ENCODE results near the gene SUFU. TPM values are rescaled to one million over a fixed set of nuclear protein-coding genes. Genes with fewer than 3 reads are reported as not detected.
A peak's percentile ranks its signal among the peaks of the same experiment; 100 is the strongest.

SUFU gene
- total RNA-seq, 1 donor from 2014 or later = 14.3 TPM

DNA sequence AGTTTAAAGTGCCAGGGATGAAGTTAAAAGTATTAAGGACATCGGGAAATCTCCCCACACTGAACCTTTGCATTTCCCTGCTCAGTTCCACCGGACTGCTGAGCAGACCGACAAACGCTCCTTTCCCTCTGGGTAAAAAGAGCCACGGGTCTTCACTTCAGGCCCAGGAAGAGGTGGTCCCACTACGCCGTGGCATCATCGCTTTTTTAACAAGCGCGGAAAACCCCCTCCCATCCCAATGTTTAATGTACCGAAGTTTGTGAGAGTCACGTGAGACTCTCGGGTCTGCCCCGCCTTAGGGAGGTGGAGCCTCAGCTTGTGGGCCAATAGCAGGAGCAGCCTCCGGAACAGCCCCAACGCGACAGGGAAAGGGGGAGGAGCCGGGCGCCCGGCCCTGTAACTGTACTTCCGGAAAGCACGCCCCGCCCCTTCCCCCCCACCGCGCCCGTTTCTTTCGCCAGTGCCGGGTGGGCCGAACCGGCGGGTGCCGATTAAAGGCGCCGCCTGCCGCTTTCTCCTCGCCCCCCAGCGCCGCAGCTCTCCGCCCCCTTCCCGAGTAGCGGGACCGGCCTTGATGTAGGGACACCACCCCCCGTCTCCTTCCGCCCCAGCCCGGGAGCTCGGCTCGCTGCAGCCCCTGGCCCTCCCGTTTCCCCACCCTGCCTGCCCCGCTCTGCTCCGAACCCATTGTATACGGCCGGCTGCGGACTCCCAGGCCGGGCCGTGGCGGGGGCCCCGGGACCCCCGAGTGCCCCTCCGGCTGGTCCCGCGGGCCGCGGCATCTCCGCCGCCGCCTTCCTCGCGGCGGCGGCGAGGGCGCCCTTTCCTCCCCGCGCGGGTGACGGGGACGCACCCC, 138.3 kb downstream of the SUFU start:
- no peaks in the 10 kb centered on the region for H3K9me3 ChIP-seq
- no peaks in the 10 kb centered on the region for H3K36me3 ChIP-seq
- H3K4me3 ChIP-seq = peak overlapping the region; percentile 91
- no peaks in the 10 kb centered on the region for H3K27me3 ChIP-seq (ENCODE audit: low read depth)
- DNase-seq = peak; percentile 99
- ATAC-seq = peak; percentile 84 to 85
- TF ChIP-seq, protein P1, sequence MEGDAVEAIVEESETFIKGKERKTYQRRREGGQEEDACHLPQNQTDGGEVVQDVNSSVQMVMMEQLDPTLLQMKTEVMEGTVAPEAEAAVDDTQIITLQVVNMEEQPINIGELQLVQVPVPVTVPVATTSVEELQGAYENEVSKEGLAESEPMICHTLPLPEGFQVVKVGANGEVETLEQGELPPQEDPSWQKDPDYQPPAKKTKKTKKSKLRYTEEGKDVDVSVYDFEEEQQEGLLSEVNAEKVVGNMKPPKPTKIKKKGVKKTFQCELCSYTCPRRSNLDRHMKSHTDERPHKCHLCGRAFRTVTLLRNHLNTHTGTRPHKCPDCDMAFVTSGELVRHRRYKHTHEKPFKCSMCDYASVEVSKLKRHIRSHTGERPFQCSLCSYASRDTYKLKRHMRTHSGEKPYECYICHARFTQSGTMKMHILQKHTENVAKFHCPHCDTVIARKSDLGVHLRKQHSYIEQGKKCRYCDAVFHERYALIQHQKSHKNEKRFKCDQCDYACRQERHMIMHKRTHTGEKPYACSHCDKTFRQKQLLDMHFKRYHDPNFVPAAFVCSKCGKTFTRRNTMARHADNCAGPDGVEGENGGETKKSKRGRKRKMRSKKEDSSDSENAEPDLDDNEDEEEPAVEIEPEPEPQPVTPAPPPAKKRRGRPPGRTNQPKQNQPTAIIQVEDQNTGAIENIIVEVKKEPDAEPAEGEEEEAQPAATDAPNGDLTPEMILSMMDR (IDR thresholded peaks at IDR 0.05) = no peak
- peaks cover 9% of the 10 kb centered on the region for H3K4me1 ChIP-seq
- peak overlapping the region; percentile 99 for H3K27ac ChIP-seq
- intact Hi-C loops (cut with DNase I) = no loop called here

DNA sequence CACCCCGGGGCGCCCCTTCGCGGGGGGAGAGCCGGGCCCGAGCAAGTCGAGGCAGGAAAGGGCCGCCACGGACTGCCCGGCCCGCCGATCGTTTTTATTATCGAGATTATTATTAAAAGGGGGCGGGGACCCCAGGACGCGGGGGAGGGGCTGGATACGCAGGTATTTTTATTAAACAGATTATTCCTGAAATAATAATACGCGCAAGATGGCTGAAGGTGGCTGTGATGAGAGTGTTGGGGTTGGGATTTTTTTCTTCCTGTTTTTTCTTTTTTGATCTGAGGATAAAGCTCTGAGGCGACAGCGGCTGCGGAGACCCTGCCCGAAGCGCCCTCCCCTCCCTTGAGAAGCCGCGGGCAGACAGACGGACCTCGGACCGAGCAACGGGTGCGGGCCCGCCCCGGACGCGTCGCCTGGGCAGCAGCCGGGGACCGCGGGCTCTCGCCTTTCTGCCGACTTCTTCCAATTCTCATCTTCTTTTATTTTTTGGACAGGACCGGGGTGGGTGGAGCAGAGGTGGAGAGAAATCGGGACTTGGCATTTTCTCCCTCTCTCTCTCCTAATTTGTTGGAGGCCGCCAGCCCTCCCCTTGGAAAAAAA, 139.1 kb downstream of the SUFU start:
- DNase-seq (peak; percentile 76), ATAC-seq (peak in 1 of 2 donors; percentile 2)
- H3K36me3 ChIP-seq = no peaks in the 10 kb centered on the region
- H3K4me3 ChIP-seq = peak overlapping the region; percentile 91
- TF ChIP-seq, protein P1 (IDR thresholded peaks at IDR 0.05) = no peak
- intact Hi-C loops (cut with DNase I) = no loop called here
- H3K9me3 ChIP-seq = no peaks in the 10 kb centered on the region
- H3K27me3 ChIP-seq (ENCODE audit: low read depth) = no peaks in the 10 kb centered on the region
- peaks cover 16% of the 10 kb centered on the region for H3K4me1 ChIP-seq
- H3K27ac ChIP-seq = peak overlapping the region; percentile 99

DNA sequence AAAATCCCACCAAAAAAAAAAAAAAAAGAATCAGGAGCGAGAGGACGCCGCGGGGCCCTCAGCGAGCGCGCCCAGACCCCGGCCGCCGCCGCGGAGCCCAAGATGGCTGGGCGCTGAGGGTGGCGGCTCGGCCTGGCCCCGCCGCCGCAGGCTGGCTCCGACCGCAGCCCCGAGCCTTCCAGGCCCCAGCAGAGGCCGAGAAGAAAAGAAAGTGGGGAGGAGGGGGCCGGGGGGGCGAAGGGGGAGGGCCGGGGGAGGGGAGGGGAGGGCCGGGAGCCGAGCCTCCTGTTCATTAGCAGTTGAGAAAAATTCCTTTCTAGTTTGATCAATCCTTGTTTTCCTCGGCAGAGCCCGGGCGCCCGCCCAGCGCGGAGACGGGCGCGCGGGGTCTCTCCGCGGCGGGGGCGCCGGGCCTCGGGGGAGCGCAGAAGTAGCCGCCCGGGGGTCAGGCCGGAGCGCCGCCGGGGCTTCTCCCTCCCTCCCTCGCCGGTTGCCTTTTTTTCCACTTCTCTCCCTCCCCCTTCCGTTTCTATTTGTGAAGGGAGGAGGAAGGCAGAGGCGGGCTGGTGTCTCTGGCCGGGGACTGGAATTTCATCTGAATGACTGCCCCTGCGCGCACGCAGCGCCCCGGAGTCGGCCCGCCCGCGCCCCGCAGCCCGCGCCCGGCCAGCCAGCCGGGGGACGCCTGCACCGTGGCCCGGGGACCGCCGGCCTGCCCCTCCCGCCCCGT, 139.7 kb downstream of the SUFU start:
- intact Hi-C loops (cut with DNase I) = no loop called here
- DNase-seq = peak; percentile 77

DNA sequence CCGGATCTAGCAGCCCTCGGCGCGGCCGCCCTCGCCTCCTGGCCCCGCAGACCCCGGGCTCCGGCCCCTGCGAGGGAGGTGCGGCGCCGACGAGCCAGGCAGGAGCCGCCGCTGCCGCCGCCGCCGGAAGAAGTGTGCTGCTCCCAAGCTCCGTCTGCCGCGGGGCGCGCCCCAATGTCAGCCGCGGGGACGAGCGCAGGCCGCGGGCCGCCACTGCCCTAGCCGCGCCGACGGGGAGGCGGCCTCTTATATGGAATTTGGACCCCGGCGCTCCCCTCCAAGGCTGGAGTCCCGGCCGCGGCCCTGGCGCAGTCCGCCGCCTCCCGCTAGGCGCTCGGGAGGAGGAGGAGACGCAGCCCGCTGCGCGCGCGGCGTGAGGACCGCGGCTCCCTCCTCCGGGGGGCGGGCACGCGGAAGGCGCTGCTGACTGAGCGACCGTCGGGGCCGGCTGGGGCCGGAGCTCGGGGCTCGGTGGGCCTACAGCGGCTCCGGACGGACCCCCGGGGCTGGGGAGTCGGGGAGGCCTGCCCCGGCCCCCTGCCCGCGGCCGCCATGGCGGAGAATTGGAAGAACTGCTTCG, 140.4 kb downstream of the SUFU start, which contains the start of gene TRIM8:
TRIM8 (plus strand) TSS at position 414 of the 580 bp plus-strand sequence; CDS start at position 553, 139 bp downstream.
- Histone ChIP-seq H3K9me3 (no peaks in the 10 kb centered on the region), H3K4me1 (peaks cover 29% of the 10 kb centered on the region), H3K27me3 (ENCODE audit: low read depth) (no peaks in the 10 kb centered on the region), H3K36me3 (peaks cover 9% of the 10 kb centered on the region), H3K4me3 (peak within 1 kb of the TSS; percentile 91), H3K27ac (peak within 1 kb of the TSS; percentile 99)
- DNase-seq (peak; percentile 74), ATAC-seq (peak in 1 of 2 donors; percentile 6)
- TF ChIP-seq, protein P1 (IDR thresholded peaks at IDR 0.05) = no peak
- intact Hi-C loops (cut with DNase I) = no loop called here

More for the DNA sequence above, 139.7 kb downstream of the SUFU start:
- TF ChIP-seq, protein P1 (IDR thresholded peaks at IDR 0.05) = no peak
- Histone ChIP-seq H3K27ac (peak overlapping the region; percentile 99), H3K4me1 (peaks cover 23% of the 10 kb centered on the region), H3K36me3 (peaks cover 6% of the 10 kb centered on the region), H3K9me3 (no peaks in the 10 kb centered on the region), H3K4me3 (peak overlapping the region; percentile 91), H3K27me3 (ENCODE audit: low read depth) (no peaks in the 10 kb centered on the region)
- ATAC-seq = peak; percentile 6 to 20
